ENCODE measurements around the gene RARG.

GRCh38 chr12:53160673-53161072 is 71.3 kb downstream of the RARG start:
- TF ChIP-seq EZH2 (IDR thresholded peaks at IDR 0.05) (no peak), POLR2AphosphoS5 (IDR thresholded peaks at IDR 0.05; ENCODE audit: borderline replicate concordance, low read depth, low read length) (no peak)
